Progenitor cell of endocrine pancreas (in vitro differentiated cells): Measurements from ENCODE around the gene MTFMT. TPM values are rescaled to one million over a fixed set of nuclear protein-coding genes. Genes with fewer than 3 reads are reported as not detected.

Experiments
- DNase-seq: peaks from one replicate; pipeline ENCODE4 v3.0.0; 2021; ENCODE audit warnings: low spot score; ENCODE audit not compliant: unreplicated experiment
- H3K27ac Mint-ChIP-seq: 2 replicates; pipeline ENCODE4 v1.8.0; 2021; ENCODE audit warnings: mild to moderate bottlenecking, moderate library complexity, mixed read lengths
- H3K27me3 Mint-ChIP-seq: 2 replicates; pipeline ENCODE4 v1.8.0; 2021; ENCODE audit warnings: mixed read lengths
- H3K36me3 Mint-ChIP-seq: 2 replicates; pipeline ENCODE4 v1.8.0; 2022; ENCODE audit warnings: mixed read lengths; ENCODE audit not compliant: insufficient read depth
- H3K4me1 Mint-ChIP-seq: 2 replicates; pipeline ENCODE4 v1.8.0; 2021; ENCODE audit warnings: low read depth, mixed read lengths
- H3K4me3 Mint-ChIP-seq: 2 replicates; pipeline ENCODE4 v1.8.0; 2021; ENCODE audit warnings: low read depth, mild to moderate bottlenecking, moderate library complexity, mixed read lengths
- H3K9me3 Mint-ChIP-seq: 2 replicates; pipeline ENCODE4 v1.8.0; 2021; ENCODE audit warnings: low read depth, mixed read lengths
- CTCF ChIP-seq: fragments of 200-600 bp; sonication (generic); IDR thresholded peaks from one replicate; pipeline ENCODE4 v1.5.0; 2021; ENCODE audit warnings: antibody characterized with exemption, mild to moderate bottlenecking; ENCODE audit not compliant: unreplicated experiment
- total RNA-seq: library from RNA; stranded (reverse); gene quantifications from 2 replicates; pipeline ENCODE4 v1.2.1, GENCODE V29; 2021

MTFMT gene
- total RNA-seq, 1 donor from 2014 or later, result 19.4 TPM

- Mint-ChIP-seq H3K4me3 (no peak overlapping the region), H3K9me3 (no peaks in the 10 kb centered on the region), H3K4me1 (no peaks in the 10 kb centered on the region)
These were observed 50.2 kb downstream of the MTFMT start for GRCh38 chr15:64979252-64979710.

GRCh38 chr15:64975390-64975789 lies 54.0 kb downstream of the MTFMT start:
- TF ChIP-seq CTCF, result no peak
- DNase-seq, result no peak
- Mint-ChIP-seq H3K4me1 (no peaks in the 10 kb centered on the region), H3K4me3 (no peak overlapping the region), H3K27me3 (no peaks in the 10 kb centered on the region), H3K36me3 (peaks cover 24% of the 10 kb centered on the region), H3K9me3 (no peaks in the 10 kb centered on the region), H3K27ac (no peak overlapping the region)

More at GRCh38 chr15:64979252-64979710, 50.2 kb downstream of the MTFMT start:
- TF ChIP-seq CTCF, result no peak
- peak overlapping the region; percentile 8 for H3K27ac Mint-ChIP-seq
- no peaks in the 10 kb centered on the region for H3K27me3 Mint-ChIP-seq
- peaks cover 20% of the 10 kb centered on the region for H3K36me3 Mint-ChIP-seq
- no peak for DNase-seq

GRCh38 chr15:64970698-64971097 lies 58.7 kb downstream of the MTFMT start:
- H3K9me3 Mint-ChIP-seq, result no peaks in the 10 kb centered on the region
- no peak for TF ChIP-seq CTCF
- H3K36me3 Mint-ChIP-seq, result peaks cover 17% of the 10 kb centered on the region
- H3K4me3 Mint-ChIP-seq, result no peak overlapping the region
- H3K4me1 Mint-ChIP-seq, result no peaks in the 10 kb centered on the region
- DNase-seq, result no peak
- H3K27ac Mint-ChIP-seq, result no peak overlapping the region
- no peaks in the 10 kb centered on the region for H3K27me3 Mint-ChIP-seq

GRCh38 chr15:64969401-64969800 lies 60.0 kb downstream of the MTFMT start:
- Mint-ChIP-seq H3K4me1 (no peaks in the 10 kb centered on the region), H3K27me3 (no peaks in the 10 kb centered on the region), H3K4me3 (no peak overlapping the region), H3K27ac (no peak overlapping the region), H3K36me3 (peaks cover 22% of the 10 kb centered on the region), H3K9me3 (no peaks in the 10 kb centered on the region)
- TF ChIP-seq CTCF, result no peak
- no peak for DNase-seq

GRCh38 chr15:64961013-64961412 lies 68.4 kb downstream of the MTFMT start:
- TF ChIP-seq CTCF, result peak; percentile 7
- Mint-ChIP-seq H3K36me3 (peaks cover 38% of the 10 kb centered on the region), H3K27ac (no peak overlapping the region), H3K4me3 (no peak overlapping the region), H3K4me1 (no peaks in the 10 kb centered on the region), H3K9me3 (no peaks in the 10 kb centered on the region), H3K27me3 (no peaks in the 10 kb centered on the region)
- DNase-seq, result no peak
